IMR-90 (cell line): ENCODE measurements around the gene QSOX2. TPM values are rescaled to one million over a fixed set of nuclear protein-coding genes. Genes with fewer than 3 reads are reported as not detected.

Experiments used
- ATAC-seq: fragments of 200-7000 bp; cut with Tn5 transposase; 2 replicates; pipeline ENCODE4 v1.9.1; 2020; ENCODE audit warnings: low read depth, mild to moderate bottlenecking, moderate library complexity
- BruUV-seq: library from RNA; stranded (reverse); fragments of 400-500 nt; replicated peaks from 2 replicates; lab custom pipeline; 2021; lab: Mats Ljungman, UMichigan
- CTCF ChIA-PET: fragments of 300-600 bp; formaldehyde crosslinking; extraction: SDS; loops from one replicate; lab custom pipeline; 2021; ENCODE audit warnings: antibody characterized with exemption; lab: Yijun Ruan, JAX
- POLR2A ChIA-PET: fragments of 300-600 bp; sonication (Branson Sonifier 250); formaldehyde crosslinking; loops from one replicate; lab custom pipeline; 2022; ENCODE audit warnings: antibody characterized with exemption; ENCODE audit not compliant: unreplicated experiment; lab: Charles Lee
- DNase-seq: peaks from one replicate; pipeline ENCODE4 v3.0.0; 2013
- H2AFZ ChIP-seq: replicated peaks from 2 replicates; pipeline ENCODE3; 2013; ENCODE audit warnings: low read length, mild to moderate bottlenecking; ENCODE audit not compliant: poor library complexity
- H2AK5ac ChIP-seq: 2 replicates; pipeline ENCODE4 v1.6.1; 2013; ENCODE audit warnings: low read depth, low read length, inconsistent platforms
- H2AK9ac ChIP-seq: replicated peaks from 2 replicates; pipeline ENCODE3; 2013; ENCODE audit warnings: mild to moderate bottlenecking, low read depth, low read length, moderate library complexity; ENCODE audit not compliant: poor library complexity
- H2BK120ac ChIP-seq: 2 replicates; pipeline ENCODE4 v1.6.1; 2013; ENCODE audit warnings: low read depth, low read length, inconsistent platforms
- H2BK15ac ChIP-seq: 3 replicates; pipeline ENCODE4 v1.6.1; 2013; ENCODE audit warnings: low read depth, low read length, inconsistent platforms
- H2BK20ac ChIP-seq: 2 replicates; pipeline ENCODE4 v1.6.1; 2013; ENCODE audit warnings: low read depth, mild to moderate bottlenecking, inconsistent platforms, low read length, moderate library complexity
- H2BK5ac ChIP-seq: 2 replicates; pipeline ENCODE4 v1.6.1; 2013; ENCODE audit warnings: mild to moderate bottlenecking, low read depth, low read length, inconsistent platforms; ENCODE audit not compliant: poor library complexity, severe bottlenecking
- H3K14ac ChIP-seq: replicated peaks from 2 replicates; pipeline ENCODE4 v1.6.1; 2013; ENCODE audit warnings: low read depth, low read length, inconsistent platforms
- H3K18ac ChIP-seq: 2 replicates; pipeline ENCODE4 v1.6.1; 2013; ENCODE audit warnings: low read depth, low read length, control low read depth
- H3K23ac ChIP-seq: 2 replicates; pipeline ENCODE4 v1.6.1; 2013; ENCODE audit warnings: low read depth, low read length, inconsistent platforms
- H3K27ac ChIP-seq: 2 replicates; pipeline ENCODE4 v1.5.1; 2013; ENCODE audit warnings: mild to moderate bottlenecking, control low read depth, low read length; ENCODE audit not compliant: insufficient read depth
- H3K27me3 ChIP-seq: 2 replicates; pipeline ENCODE4 v1.6.1; 2013; ENCODE audit warnings: low read length; ENCODE audit not compliant: control insufficient read depth, insufficient read depth
- H3K36me3 ChIP-seq: 2 replicates; pipeline ENCODE4 v1.6.1; 2013; ENCODE audit warnings: low read length, mixed read lengths; ENCODE audit not compliant: control insufficient read depth, insufficient read depth
- H3K4ac ChIP-seq: 2 replicates; pipeline ENCODE4 v1.6.1; 2013; ENCODE audit warnings: low read depth, low read length, inconsistent platforms
- H3K4me1 ChIP-seq: 2 replicates; pipeline ENCODE4 v1.6.1; 2013; ENCODE audit warnings: low read length, mixed read lengths; ENCODE audit not compliant: control insufficient read depth, insufficient read depth
- H3K4me2 ChIP-seq: 2 replicates; pipeline ENCODE4 v1.6.1; 2013; ENCODE audit warnings: low read depth, mild to moderate bottlenecking, control low read depth, low read length, moderate library complexity
- H3K4me3 ChIP-seq: 2 replicates; pipeline ENCODE4 v1.5.1; 2013; ENCODE audit warnings: low read depth, mild to moderate bottlenecking, control low read depth, low read length, moderate library complexity; ENCODE audit not compliant: insufficient read depth
- H3K56ac ChIP-seq: 2 replicates; pipeline ENCODE4 v1.6.1; 2013; ENCODE audit warnings: low read length, inconsistent platforms; ENCODE audit not compliant: insufficient read depth; ENCODE audit errors: extremely low read depth
- H3K79me1 ChIP-seq, 2 experiments: 2 replicates each; pipeline ENCODE4 v1.6.1; 2013; ENCODE audit warnings: low read length in 2 of 2, inconsistent platforms in 1 of 2, low read depth in 1 of 2
- H3K9ac ChIP-seq: 2 replicates; pipeline ENCODE4 v1.6.1; 2013; ENCODE audit warnings: low read depth, low read length, control low read depth
- H3K9me1 ChIP-seq: 2 replicates; pipeline ENCODE4 v1.6.1; 2013; ENCODE audit warnings: low read length, inconsistent platforms; ENCODE audit not compliant: insufficient read depth
- H3K9me3 ChIP-seq: 2 replicates; pipeline ENCODE4 v1.6.1; 2013; ENCODE audit warnings: low read length; ENCODE audit not compliant: control insufficient read depth, insufficient read depth
- H4K20me1 ChIP-seq: 2 replicates; pipeline ENCODE4 v1.6.1; 2013; ENCODE audit warnings: low read length, inconsistent platforms; ENCODE audit not compliant: insufficient read depth
- H4K5ac ChIP-seq: 2 replicates; pipeline ENCODE4 v1.6.1; 2013; ENCODE audit warnings: mild to moderate bottlenecking, low read depth, low read length, control low read depth
- H4K8ac ChIP-seq, 2 experiments: 2 replicates each; pipeline ENCODE4 v1.6.1; 2013; ENCODE audit warnings: low read depth in 2 of 2, low read length in 2 of 2, control low read depth in 1 of 2, inconsistent platforms in 1 of 2
- H4K91ac ChIP-seq: 2 replicates; pipeline ENCODE4 v1.6.1; 2013; ENCODE audit warnings: low read depth, low read length, inconsistent platforms; ENCODE audit not compliant: insufficient read depth
- BHLHE40 ChIP-seq: fragments of 150-350 bp; IDR thresholded peaks from 2 replicates; pipeline ENCODE4 v1.6.1; 2016; ENCODE audit warnings: mild to moderate bottlenecking, low read depth, low read length
- CEBPB ChIP-seq: IDR thresholded peaks from 2 replicates; pipeline ENCODE4 v1.6.1; 2012; ENCODE audit warnings: low read depth, low read length, improper control_type of control experiment
- CHD1 ChIP-seq: IDR thresholded peaks from 2 replicates; pipeline ENCODE4 v1.6.1; 2012; ENCODE audit warnings: low read depth, low read length, improper control_type of control experiment
- FOS ChIP-seq: fragments of 150-350 bp; IDR thresholded peaks from 2 replicates; pipeline ENCODE4 v1.6.1; 2016; ENCODE audit warnings: low read depth, low read length
- MAFK ChIP-seq: IDR thresholded peaks from 2 replicates; pipeline ENCODE4 v1.6.1; 2012; ENCODE audit warnings: low read depth, low read length, improper control_type of control experiment
- MAZ ChIP-seq: IDR thresholded peaks from 2 replicates; pipeline ENCODE4 v1.6.1; 2012; ENCODE audit warnings: low read depth, mild to moderate bottlenecking, low read length, improper control_type of control experiment, moderate library complexity, borderline replicate concordance
- MXI1 ChIP-seq: IDR thresholded peaks from 2 replicates; pipeline ENCODE4 v1.6.1; 2012; ENCODE audit warnings: low read depth, mild to moderate bottlenecking, low read length, moderate library complexity, borderline replicate concordance
- NFE2L2 ChIP-seq: fragments of 150-350 bp; IDR thresholded peaks from 2 replicates; pipeline ENCODE4 v1.6.1; 2016; ENCODE audit warnings: low read depth, mild to moderate bottlenecking, low read length
- POLR2A ChIP-seq: IDR thresholded peaks from 2 replicates; pipeline ENCODE4 v1.6.1; 2012; ENCODE audit warnings: mild to moderate bottlenecking, low read depth, low read length
- RAD21 ChIP-seq: IDR thresholded peaks from 2 replicates; pipeline ENCODE4 v1.6.1; 2012; ENCODE audit warnings: low read length, improper control_type of control experiment
- RCOR1 ChIP-seq: IDR thresholded peaks from 2 replicates; pipeline ENCODE4 v1.6.1; 2012; ENCODE audit warnings: mild to moderate bottlenecking, low read length, improper control_type of control experiment; ENCODE audit not compliant: insufficient replicate concordance
- RFX5 ChIP-seq: IDR thresholded peaks from 2 replicates; pipeline ENCODE4 v1.8.0; 2012; ENCODE audit warnings: low read depth, mild to moderate bottlenecking, low read length, moderate library complexity
- SMC3 ChIP-seq: fragments of 150-350 bp; IDR thresholded peaks from 2 replicates; pipeline ENCODE4 v1.6.1; 2016; ENCODE audit warnings: low read depth, mild to moderate bottlenecking, antibody characterized with exemption, low read length, moderate library complexity
- WGBS, 2 experiments: methylation state at CpG; one replicate each; pipeline versions ENCODE4 v1.1.5 to v1.1.7; 2013; ENCODE audit warnings: missing lambda C conversion rate in 2 of 2; ENCODE audit not compliant: insufficient read length in 1 of 2; ENCODE audit errors: extremely low coverage in 2 of 2; 5-methylcytosine and 5-hydroxymethylcytosine counted together
- dilution Hi-C: fragments of 300-500 bp; cut with HindIII; formaldehyde crosslinking; loops from one replicate; pipeline ENCODE4 v1.14.3; 2018; ENCODE audit warnings: low sequenced_read_pairs; ENCODE audit not compliant: unreplicated experiment
- in situ Hi-C: fragments of 300-500 bp; cut with MboI; formaldehyde crosslinking; loops from 3 replicates; pipeline ENCODE4 v1.14.3; 2019; ENCODE audit warnings: low sequenced_read_pairs, inconsistent platforms, mixed read lengths
- intact Hi-C: fragments of 100-400 bp; cut with micrococcal nuclease; formaldehyde crosslinking; loops from 2 replicates; pipeline ENCODE4 v1.10.0; 2022
- polyA plus RNA-seq, 3 experiments: library from polyadenylated mRNA; depleted of rRNA; stranded (reverse); fragments of >200 nt; gene quantifications; 2 replicates each; pipeline ENCODE4 v1.2.3, GENCODE V29; 2012; ENCODE audit warnings: low replicate concordance in 1 of 3
- total RNA-seq: library from RNA; depleted of rRNA; stranded (reverse); fragments of >200 nt; gene quantifications from 2 replicates; pipeline ENCODE4 v1.2.3, GENCODE V29; 2012
- TF ChIP-seq, protein P1 (sequence below): conservative IDR thresholded peaks from 2 replicates; pipeline ENCODE4 v1.5.1; 2012; ENCODE audit warnings: mild to moderate bottlenecking, low read depth, low read length, improper control_type of control experiment
- TF ChIP-seq, protein P2 (sequence below): fragments of 150-350 bp; IDR thresholded peaks from 2 replicates; pipeline ENCODE4 v1.6.1; 2016; ENCODE audit warnings: low read depth, mild to moderate bottlenecking, low read length, moderate library complexity, borderline replicate concordance
- TF ChIP-seq, protein P3 (sequence below): fragments of 150-350 bp; IDR thresholded peaks from 2 replicates; pipeline ENCODE4 v1.6.1; 2017; ENCODE audit warnings: mild to moderate bottlenecking, antibody characterized with exemption, low read length, low read depth

The QSOX2 gene
- total and polyA plus RNA-seq, 2 of the 4 experiments (the other 2 are of a cell fraction): 5.9 to 12.9 TPM

DNA sequence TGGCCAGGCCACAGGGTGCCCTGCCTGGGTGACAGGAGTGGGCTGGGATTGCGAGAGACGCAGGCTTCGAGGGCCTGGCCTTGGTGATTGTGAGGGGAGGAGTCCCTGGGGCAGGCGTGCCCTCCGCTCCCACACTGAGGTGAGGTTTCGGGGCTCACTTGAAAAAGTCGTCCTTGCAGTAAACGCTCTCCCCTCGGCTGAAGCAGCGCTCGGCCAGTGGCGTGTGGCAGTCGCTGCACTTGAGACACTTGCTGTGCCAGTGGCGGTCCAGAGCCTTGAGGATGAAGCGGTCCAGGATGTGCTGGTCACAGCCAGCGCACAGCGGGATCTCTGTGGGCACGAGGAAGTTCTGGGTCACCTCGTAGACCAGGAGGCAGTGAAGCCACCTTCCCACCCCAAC, 45.2 kb downstream of the QSOX2 start:
- intact Hi-C loops: no loop called here
- Histone ChIP-seq H3K18ac (no peak overlapping the region), H3K27ac (no peak overlapping the region), H3K4me2 (no peak overlapping the region), H3K56ac (no peak overlapping the region), H4K91ac (no peak overlapping the region), H2BK20ac (no peak overlapping the region), H2AK9ac (no peak overlapping the region), H2AK5ac (no peak overlapping the region), H3K9me1 (no peaks in the 10 kb centered on the region), H2BK5ac (no peak overlapping the region), H3K4ac (no peak overlapping the region), H3K79me1 (no peaks in the 10 kb centered on the region), H2BK15ac (no peak overlapping the region), H3K9ac (no peak overlapping the region), H3K4me3 (no peak overlapping the region), H3K4me1 (no peaks in the 10 kb centered on the region), H3K23ac (no peak overlapping the region), H4K5ac (no peak overlapping the region), H4K8ac (no peak overlapping the region), H3K9me3 (peaks cover 2% of the 10 kb centered on the region; the same call in 1 of the 2 replicates), H4K20me1 (peaks cover 20% of the 10 kb centered on the region), H2AFZ (no peak overlapping the region), H3K14ac (no peak overlapping the region), H3K36me3 (no peaks in the 10 kb centered on the region), H3K27me3 (peaks cover 84% of the 10 kb centered on the region), H2BK120ac (no peak overlapping the region)
- no peak for ATAC-seq
- 52% methylated on average over 12 of the region's 19 CpGs; no CpG with 5 or more reads in 1 of the 2 experiments for WGBS, 2 experiments
- dilution Hi-C loops: no loop called here
- POLR2A ChIA-PET: no interaction called here
- no peak for TF ChIP-seq MAZ
- TF ChIP-seq MXI1: no peak
- no peak for TF ChIP-seq FOS
- TF ChIP-seq RAD21: no peak
- TF ChIP-seq, protein P1, sequence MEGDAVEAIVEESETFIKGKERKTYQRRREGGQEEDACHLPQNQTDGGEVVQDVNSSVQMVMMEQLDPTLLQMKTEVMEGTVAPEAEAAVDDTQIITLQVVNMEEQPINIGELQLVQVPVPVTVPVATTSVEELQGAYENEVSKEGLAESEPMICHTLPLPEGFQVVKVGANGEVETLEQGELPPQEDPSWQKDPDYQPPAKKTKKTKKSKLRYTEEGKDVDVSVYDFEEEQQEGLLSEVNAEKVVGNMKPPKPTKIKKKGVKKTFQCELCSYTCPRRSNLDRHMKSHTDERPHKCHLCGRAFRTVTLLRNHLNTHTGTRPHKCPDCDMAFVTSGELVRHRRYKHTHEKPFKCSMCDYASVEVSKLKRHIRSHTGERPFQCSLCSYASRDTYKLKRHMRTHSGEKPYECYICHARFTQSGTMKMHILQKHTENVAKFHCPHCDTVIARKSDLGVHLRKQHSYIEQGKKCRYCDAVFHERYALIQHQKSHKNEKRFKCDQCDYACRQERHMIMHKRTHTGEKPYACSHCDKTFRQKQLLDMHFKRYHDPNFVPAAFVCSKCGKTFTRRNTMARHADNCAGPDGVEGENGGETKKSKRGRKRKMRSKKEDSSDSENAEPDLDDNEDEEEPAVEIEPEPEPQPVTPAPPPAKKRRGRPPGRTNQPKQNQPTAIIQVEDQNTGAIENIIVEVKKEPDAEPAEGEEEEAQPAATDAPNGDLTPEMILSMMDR: no peak
- no peak for TF ChIP-seq BHLHE40
- TF ChIP-seq NFE2L2: no peak
- TF ChIP-seq, protein P2, sequence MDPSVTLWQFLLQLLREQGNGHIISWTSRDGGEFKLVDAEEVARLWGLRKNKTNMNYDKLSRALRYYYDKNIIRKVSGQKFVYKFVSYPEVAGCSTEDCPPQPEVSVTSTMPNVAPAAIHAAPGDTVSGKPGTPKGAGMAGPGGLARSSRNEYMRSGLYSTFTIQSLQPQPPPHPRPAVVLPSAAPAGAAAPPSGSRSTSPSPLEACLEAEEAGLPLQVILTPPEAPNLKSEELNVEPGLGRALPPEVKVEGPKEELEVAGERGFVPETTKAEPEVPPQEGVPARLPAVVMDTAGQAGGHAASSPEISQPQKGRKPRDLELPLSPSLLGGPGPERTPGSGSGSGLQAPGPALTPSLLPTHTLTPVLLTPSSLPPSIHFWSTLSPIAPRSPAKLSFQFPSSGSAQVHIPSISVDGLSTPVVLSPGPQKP: no peak
- TF ChIP-seq CHD1: no peak
- no peak for TF ChIP-seq SMC3
- no peak for TF ChIP-seq POLR2A
- TF ChIP-seq RFX5: no peak
- no peak for TF ChIP-seq RCOR1
- TF ChIP-seq MAFK: no peak
- TF ChIP-seq, protein P3, sequence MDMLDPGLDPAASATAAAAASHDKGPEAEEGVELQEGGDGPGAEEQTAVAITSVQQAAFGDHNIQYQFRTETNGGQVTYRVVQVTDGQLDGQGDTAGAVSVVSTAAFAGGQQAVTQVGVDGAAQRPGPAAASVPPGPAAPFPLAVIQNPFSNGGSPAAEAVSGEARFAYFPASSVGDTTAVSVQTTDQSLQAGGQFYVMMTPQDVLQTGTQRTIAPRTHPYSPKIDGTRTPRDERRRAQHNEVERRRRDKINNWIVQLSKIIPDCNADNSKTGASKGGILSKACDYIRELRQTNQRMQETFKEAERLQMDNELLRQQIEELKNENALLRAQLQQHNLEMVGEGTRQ: no peak
- TF ChIP-seq CEBPB: no peak
- CTCF ChIA-PET: no interaction called here
- DNase-seq: no peak
- BruUV-seq: no TSS peak
- in situ Hi-C loops: no loop called here
